ENCODE data around the gene CCR3. TPM values are rescaled to one million over a fixed set of nuclear protein-coding genes. Genes with fewer than 3 reads are reported as not detected.

CCR3 gene
- 0.94 TPM in 1 of 2 replicates, not detected in the other for total RNA-seq (ENCODE audit: low replicate concordance)

DNA sequence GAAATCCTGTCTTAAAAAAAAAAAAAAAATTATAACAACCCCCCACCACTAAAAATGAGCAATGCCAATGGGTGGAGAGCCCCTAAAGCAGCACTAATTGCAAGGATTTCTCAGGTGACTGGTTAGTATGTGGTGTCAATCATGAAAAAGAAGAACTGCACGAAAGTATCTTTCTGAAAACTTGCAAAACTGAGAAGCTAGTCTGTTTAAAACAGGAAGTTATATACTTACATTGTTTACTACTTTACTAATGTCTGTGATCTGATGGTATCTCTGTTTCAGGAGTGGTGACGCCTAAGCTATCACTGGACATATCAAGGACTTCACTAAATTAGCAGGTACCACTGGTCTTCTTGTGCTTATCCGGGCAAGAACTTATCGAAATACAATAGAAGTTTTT is at the start of gene CCR3:
TSS of gene CCR3 (plus strand) at position 341 of the 400 bp plus-strand sequence. CDS start 22,699 bp downstream, outside the sequence.

GRCh38 chr3:46208167-46208704 is 34.0 kb upstream of the CCR3 start, which contains the start of gene CCR1:
CCR1 (minus strand) TSS chr3:46208313; CDS start chr3:46204313, 4,000 bp downstream.

Other genes starting within 250 kb of the CCR3 start
- 23.2 and 28.4 TPM in 2 replicates for gene FYCO1, start 246.6 kb upstream of the CCR3 start, total RNA-seq (ENCODE audit: low replicate concordance)
- 0.23 TPM in 1 of 2 replicates, not detected in the other for gene XCR1, start 215.0 kb upstream of the CCR3 start, total RNA-seq (ENCODE audit: low replicate concordance)
- 8.0 TPM in 1 of 2 replicates, not detected in the other for gene CCR1, start 34.1 kb upstream of the CCR3 start, total RNA-seq (ENCODE audit: low replicate concordance)
- under 0.01 TPM in 1 of 2 replicates, not detected in the other for gene CCR2, start 111.7 kb downstream of the CCR3 start, total RNA-seq (ENCODE audit: low replicate concordance)
- gene CCR5, start 128.5 kb downstream of the CCR3 start, total RNA-seq (ENCODE audit: low replicate concordance): not detected in 2 replicates
- 0.12 TPM in 1 of 2 replicates, not detected in the other for gene CCRL2, start 164.8 kb downstream of the CCR3 start, total RNA-seq (ENCODE audit: low replicate concordance)
- not detected in 2 replicates for gene LTF, start 222.4 kb downstream of the CCR3 start, total RNA-seq (ENCODE audit: low replicate concordance)